ENCODE measurements around the gene OR2B2.
"Not testable (repeated sequence)": the region's sequence is repeated elsewhere in the genome, so short reads cannot be mapped to it uniquely, and the experiment has no call there.

The OR2B2 gene

GRCh38 chr6:27911956-27912446 lies at the start of gene OR2B2:
Gene OR2B2, minus strand, starts transcription at chr6:27912396. Its CDS starts 77 bp downstream, at chr6:27912319.
- no peak for DNase-seq

DNA sequence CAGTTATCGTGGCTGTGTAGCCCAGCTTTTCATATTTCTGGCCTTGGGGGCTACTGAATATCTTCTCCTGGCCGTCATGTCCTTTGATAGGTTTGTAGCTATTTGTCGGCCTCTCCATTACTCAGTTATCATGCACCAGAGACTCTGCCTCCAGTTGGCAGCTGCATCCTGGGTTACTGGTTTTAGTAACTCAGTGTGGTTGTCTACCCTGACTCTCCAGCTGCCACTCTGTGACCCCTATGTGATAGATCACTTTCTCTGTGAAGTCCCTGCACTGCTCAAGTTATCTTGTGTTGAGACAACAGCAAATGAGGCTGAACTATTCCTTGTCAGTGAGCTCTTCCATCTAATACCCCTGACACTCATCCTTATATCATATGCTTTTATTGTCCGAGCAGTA lies 45.3 kb upstream of the OR2B2 start:
- no peak for DNase-seq

- no peak for DNase-seq
These were observed 44.7 kb upstream of the OR2B2 start, which contains the start of gene OR2B6 for GRCh38 chr6:27956941-27957340. Gene OR2B6, plus strand, starts transcription at chr6:27957241. Its CDS starts 0 bp downstream, at chr6:27957241.

GRCh38 chr6:27951040-27951439 lies 38.8 kb upstream of the OR2B2 start:
- no peak for DNase-seq

GRCh38 chr6:27948237-27948636 lies 36.0 kb upstream of the OR2B2 start:
- DNase-seq = no peak

GRCh38 chr6:27943072-27943471 lies 30.9 kb upstream of the OR2B2 start:
- DNase-seq = not testable (repeated sequence)

- DNase-seq = no peak
These were observed 28.6 kb upstream of the OR2B2 start for GRCh38 chr6:27940766-27941165.

DNA sequence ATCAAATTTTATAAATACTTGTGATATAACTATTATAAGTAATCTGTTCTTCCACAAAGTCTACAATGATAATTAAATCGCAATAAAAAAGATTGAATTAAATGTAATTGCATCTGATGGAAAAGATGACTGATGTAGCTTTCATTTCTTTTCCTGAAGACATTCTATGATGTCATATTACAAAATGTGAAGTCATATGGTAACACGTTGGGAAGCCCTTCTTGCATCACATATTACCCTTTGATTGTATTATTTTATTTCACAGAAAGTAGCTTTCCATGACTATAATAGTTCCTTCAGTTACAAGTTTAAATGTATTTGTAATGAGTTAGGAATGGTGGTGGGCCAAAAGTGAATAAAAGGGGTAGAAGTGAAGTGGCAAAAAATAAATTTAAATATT lies 19.0 kb upstream of the OR2B2 start:
- DNase-seq = no peak

DNA sequence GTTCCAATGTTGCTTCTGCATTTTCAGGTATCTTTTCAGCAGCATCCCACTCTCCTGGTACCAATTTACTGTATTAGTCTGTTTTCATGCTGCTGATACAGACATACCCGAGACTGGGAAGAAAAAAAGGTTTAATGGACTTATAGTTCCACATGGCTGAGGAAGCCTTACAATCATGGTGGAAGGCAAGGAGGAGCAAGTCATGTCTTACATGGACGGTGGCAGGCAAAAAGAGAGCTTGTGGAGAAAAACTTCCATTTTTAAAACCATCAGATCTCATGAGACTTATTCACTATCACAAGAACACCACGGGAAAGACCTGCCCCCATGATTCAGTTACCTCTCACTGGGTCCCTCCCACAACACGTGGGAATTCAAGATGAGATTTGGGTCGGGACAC lies 17.7 kb upstream of the OR2B2 start:
- not testable (repeated sequence) for DNase-seq

GRCh38 chr6:27928041-27928440 lies 15.8 kb upstream of the OR2B2 start:
- DNase-seq = not testable (repeated sequence)

DNA sequence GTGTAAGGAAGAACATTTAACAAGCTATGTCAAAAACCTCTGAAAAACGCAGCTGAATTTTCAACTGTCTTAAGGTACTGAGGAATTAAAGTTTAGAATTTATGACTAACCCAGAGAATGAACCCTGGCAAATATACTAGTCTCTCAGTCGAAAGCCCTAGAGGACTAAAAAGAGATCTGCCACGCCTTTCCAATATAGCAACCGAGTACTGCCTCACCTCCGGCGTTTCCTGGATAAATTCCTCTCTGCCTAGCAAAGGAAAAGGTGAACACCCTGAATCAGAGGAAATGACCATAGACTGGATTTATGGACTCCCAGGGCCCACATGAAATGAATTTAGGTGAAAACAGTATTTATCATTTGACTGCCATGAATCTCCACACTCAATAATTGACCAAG lies 12.0 kb upstream of the OR2B2 start:
- no peak for DNase-seq

GRCh38 chr6:27922949-27923348 lies 10.8 kb upstream of the OR2B2 start:
- DNase-seq = no peak

DNA sequence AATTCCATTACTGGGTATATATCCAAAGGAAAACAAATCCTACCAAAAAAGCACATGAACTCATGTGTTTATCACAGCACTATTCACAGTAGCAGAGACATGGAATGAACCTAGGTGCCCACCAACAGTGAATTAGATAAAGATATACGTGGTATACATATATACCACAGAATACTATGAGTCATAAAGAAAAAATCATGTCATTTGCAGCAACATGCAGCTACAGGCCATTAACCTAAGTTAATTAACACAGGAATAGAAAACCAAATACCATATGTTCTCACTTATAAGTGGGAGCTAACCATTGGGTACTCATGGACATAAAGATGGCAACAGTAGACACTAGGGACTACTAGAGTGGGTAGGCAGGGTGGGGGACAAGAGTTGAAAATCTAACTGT lies 4.2 kb downstream of the OR2B2 start:
- no peak for DNase-seq

GRCh38 chr6:27902335-27903314 lies 9.6 kb downstream of the OR2B2 start:
- peak; percentile 86 to 94 for DNase-seq

DNA sequence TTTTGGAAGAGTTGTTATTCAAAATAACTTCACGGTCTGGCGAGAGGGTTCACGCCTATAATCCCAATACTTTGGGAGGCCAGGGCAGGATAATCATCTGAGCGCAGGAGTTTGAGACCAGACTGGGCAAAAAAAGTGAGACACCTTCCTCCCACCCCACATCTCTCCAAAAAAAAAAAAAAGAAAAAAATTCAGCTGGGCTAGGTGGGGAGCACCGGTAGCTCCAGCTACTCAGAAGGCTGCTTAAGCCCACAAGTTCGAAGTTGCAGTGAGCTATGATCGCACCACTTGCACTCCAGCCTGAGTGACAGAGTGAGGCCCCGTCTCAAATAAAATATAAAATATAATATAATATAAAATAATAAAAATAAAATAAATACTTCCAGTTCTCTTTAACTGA lies 10.4 kb downstream of the OR2B2 start:
- no peak for DNase-seq

GRCh38 chr6:27900197-27900596 lies 12.0 kb downstream of the OR2B2 start:
- not testable (repeated sequence) for DNase-seq

DNA sequence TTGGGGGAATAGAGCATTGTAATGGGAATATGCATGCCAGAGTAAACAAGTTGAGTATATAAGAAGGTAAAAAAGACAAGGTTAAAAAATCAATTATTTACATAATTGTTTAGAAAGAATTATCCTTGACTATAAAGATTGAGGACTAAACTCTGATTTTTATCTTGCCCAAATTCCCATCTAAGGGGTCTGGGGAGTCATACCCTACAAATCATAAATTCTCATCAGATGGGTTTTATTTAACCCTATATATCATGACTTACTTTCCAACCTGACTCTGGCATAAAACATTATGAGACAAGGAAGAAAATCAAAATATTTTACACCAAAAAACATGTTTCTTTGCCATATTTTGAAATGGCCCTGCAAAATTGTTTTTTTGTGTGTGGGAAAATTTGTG lies 12.7 kb downstream of the OR2B2 start:
- DNase-seq = no peak

DNA sequence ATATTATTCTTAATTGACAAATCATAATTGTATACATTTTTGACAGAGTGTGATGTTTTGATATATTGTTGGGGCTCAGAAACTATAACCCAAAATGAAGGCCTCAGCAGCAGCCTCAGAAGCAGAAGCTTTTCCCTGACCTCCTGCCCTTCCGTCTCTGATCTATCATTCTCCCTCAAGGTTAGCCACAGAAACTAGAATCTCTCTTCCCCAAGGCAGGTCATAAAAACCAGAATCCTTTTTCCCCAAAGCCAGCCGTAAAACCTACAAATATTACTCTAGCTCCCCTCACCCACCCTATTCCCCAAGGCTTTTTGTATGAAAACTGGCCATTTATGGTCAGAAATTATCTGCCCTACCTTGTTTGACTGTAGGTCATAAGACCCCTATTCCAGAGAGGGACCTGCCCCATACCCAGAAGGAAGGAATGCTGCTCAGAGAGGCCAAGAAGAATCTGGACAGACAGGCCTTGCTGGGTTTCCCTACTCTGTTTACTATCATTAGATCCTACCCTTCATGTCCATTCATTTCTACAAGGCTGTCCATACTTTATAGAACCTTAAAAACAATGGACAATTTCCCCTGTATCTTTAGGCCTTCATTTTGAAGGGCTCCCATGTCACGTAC lies 14.5 kb downstream of the OR2B2 start:
- no peak for DNase-seq

GRCh38 chr6:27896398-27896796 lies 15.8 kb downstream of the OR2B2 start:
- no peak for DNase-seq

DNA sequence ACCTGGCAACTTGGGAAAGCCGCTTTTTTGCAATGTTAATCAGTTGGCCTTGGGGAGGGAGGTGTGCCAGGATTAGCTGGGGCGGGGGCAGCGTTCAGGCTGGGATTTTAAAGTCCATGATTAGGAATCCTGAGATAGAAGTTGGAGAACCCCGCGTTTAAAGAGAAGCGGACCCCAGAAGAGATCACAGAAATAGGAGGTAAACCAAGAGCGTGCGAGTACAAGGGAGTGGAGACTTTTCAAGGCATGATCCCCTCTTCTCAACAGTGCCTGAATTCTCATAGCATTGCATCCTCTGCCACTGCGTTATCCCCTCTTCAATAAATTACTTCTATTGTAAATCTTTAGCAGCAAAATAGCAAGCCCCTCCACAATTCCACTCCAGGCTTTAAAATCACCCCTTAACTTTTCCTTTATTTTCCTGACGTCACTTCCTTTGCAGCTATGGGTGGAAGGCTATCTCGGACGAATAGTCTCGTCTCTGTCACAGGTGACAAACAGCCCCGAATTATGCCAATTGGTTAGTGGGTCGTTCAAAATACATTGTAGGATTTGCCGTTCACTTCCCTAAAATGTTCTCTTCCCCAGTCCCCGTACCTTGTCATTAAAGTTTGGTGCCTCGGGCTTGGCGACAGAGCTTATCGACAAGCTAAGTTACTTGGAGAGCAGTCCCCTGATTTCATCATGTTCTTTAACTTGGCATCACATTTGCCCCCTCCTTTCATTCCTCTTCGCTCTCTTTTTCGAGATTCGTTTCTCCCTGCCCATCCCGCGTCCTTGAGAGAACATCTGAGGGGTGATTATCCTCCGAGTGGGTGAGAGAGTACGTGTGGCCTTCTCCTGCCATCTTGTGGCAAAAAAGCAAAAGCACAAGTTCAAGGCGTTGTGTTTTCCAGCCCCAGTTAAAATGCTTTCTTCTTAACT lies 17.1 kb downstream of the OR2B2 start:
- peak; percentile 36 to 46 for DNase-seq

GRCh38 chr6:27893836-27894807 lies 18.1 kb downstream of the OR2B2 start:
- peak; percentile 68 to 71 for DNase-seq

All from stimulated activated CD4-positive, alpha-beta T cell treated with anti-CD3 and anti-CD28 coated beads, Interleukin-2, amount 100 ng/mL, for 48 hours (primary cell).